ENCODE data around the gene RASAL2. TPM values are rescaled to one million over a fixed set of nuclear protein-coding genes. Genes with fewer than 3 reads are reported as not detected.

Gene RASAL2
- total RNA-seq = 10 to 100 TPM; 28.5 to 41.0 (median 40.5) TPM

DNA sequence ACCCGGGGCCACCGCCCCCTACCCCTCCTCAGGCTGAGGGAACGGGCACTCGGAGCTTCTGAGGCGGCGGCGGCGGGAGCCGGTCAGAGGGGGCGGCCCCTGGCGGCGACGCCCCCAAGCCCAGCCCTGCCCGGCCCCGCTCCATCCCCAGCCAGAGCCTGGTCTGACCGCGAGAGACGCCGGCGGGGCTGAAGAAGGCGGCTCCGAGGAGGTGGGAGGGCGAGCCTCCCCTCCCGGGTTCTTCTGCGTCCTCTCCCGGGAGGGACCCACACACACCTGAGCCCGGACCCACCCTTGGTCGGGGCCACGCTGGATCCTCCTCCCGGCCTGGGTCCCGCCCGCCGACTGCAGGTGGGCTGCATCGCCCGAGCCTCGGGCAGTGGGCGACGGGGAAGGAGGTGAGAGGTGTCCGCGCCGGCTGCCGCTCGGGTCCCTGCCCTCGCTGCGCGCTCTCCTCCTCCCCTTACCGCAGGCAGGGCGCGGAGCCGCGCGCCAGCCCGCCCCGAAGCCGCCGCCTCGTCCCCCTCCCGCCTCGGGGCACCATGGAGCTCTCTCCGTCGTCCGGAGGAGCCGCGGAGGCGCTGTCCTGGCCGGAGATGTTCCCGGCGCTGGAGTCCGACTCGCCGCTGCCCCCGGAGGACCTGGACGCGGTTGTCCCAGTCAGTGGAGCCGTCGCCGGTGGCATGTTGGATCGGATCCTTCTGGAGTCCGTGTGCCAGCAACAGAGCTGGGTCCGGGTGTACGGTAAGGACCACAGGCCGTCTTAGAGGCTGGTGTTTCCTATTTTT is at the start of gene RASAL2:
TSS of gene RASAL2 (plus strand) at position 154 of the 788 bp plus-strand sequence. CDS start at position 543, 389 bp downstream.
- no peaks in the 10 kb centered on the region for H3K9me3 ChIP-seq
- intact Hi-C loops (cut with DNase I; ENCODE audit: low total_unique reads) = no loop called here
- H3K27ac ChIP-seq = peak within 1 kb of the TSS; percentile 92 to 94
- no peaks in the 10 kb centered on the region for H3K36me3 ChIP-seq
- H3K4me3 ChIP-seq = peak within 1 kb of the TSS; percentile 91 to 98 (median 93)
- no peaks in the 10 kb centered on the region for H3K4me1 ChIP-seq
- no peak for TF ChIP-seq POLR2A (IDR thresholded peaks at IDR 0.05)
- peak in 2 of 3 donors; percentile 19 to 30 for TF ChIP-seq POLR2AphosphoS5 (IDR thresholded peaks at IDR 0.05)
- TF ChIP-seq, protein P1, sequence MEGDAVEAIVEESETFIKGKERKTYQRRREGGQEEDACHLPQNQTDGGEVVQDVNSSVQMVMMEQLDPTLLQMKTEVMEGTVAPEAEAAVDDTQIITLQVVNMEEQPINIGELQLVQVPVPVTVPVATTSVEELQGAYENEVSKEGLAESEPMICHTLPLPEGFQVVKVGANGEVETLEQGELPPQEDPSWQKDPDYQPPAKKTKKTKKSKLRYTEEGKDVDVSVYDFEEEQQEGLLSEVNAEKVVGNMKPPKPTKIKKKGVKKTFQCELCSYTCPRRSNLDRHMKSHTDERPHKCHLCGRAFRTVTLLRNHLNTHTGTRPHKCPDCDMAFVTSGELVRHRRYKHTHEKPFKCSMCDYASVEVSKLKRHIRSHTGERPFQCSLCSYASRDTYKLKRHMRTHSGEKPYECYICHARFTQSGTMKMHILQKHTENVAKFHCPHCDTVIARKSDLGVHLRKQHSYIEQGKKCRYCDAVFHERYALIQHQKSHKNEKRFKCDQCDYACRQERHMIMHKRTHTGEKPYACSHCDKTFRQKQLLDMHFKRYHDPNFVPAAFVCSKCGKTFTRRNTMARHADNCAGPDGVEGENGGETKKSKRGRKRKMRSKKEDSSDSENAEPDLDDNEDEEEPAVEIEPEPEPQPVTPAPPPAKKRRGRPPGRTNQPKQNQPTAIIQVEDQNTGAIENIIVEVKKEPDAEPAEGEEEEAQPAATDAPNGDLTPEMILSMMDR (IDR thresholded peaks at IDR 0.05) = peak in 2 of 3 donors; percentile 10 to 12
- DNase-seq (ENCODE audit: low spot score in 2 of 2) = peak; percentile 39 to 71
- no peaks in the 10 kb centered on the region for H3K27me3 ChIP-seq

DNA sequence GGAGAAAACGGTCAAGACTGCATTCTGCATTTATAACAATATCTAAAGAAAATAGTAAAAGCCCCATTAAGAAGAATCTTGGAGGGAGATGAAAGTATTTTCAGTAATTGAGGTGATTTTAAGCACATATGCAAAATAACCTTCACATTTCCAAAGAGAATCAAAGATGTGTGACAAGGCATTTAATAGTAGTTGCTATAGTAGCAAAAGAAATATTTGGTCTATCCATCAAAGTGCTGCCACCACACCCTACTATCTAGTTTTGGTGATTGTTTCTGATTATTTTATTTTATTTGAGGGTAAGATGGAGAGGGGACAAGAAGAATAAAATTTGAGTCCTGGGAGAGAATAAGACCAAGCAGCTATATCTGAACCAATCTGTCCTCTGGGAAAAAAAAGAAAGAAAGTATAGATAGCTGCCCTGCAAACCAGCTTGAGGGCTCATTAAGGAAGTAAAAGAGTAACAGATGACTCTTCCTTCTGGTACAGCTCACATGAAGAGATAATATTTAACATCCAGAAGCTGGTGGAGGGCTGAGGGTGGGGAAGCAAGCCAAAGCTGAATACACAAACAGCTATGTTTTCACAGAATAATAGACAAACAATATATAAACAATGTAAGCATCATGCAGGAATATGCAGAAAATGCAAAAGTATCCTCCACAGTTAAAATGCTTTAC is 47.2 kb upstream of the RASAL2 start:
- Histone ChIP-seq H3K9me3 (no peaks in the 10 kb centered on the region), H3K36me3 (no peaks in the 10 kb centered on the region), H3K27ac (no peak overlapping the region), H3K4me1 (no peaks in the 10 kb centered on the region), H3K27me3 (no peaks in the 10 kb centered on the region), H3K4me3 (no peak overlapping the region)
- intact Hi-C loops (cut with DNase I; ENCODE audit: low total_unique reads) = no loop called here
- no peak for DNase-seq (ENCODE audit: low spot score in 2 of 2)
- no peak for TF ChIP-seq POLR2A (IDR thresholded peaks at IDR 0.05)
- TF ChIP-seq, protein P1 (IDR thresholded peaks at IDR 0.05) = no peak
- no peak for TF ChIP-seq POLR2AphosphoS5 (IDR thresholded peaks at IDR 0.05)

DNA sequence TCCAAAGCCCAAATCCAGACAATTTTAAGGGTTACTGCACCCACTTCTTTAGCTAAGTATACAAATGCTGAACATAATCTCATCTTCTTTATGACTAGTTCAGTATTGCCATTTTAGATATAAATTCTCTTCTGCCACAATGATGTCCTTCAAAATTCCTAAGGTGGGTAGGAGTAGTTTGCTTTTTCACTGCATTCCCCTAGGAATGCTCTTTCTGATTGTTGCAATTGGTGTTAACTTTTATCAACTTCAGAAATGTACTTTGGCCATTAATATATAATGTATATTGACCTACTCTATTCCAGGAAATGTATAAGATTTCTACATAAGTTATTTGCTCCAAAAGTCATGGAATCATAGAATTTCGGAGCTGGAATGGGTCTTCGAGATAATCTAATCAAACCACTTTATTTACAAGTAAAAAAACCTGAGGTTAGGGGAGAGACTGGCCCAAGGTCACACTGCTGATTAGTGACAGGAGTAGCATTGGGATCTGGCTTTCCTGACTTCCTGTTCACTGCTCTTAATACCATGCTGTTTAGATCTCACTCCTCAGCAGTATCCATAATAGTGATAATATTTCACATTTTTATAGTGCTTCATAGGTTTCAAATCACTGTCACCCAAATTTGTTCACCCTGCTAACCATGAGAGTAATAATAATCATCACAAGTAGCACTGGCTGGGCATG is 46.4 kb upstream of the RASAL2 start:
- TF ChIP-seq, protein P1 (IDR thresholded peaks at IDR 0.05) = no peak
- TF ChIP-seq POLR2A (IDR thresholded peaks at IDR 0.05) = no peak
- no peak for TF ChIP-seq POLR2AphosphoS5 (IDR thresholded peaks at IDR 0.05)
- Histone ChIP-seq H3K9me3 (no peaks in the 10 kb centered on the region), H3K36me3 (no peaks in the 10 kb centered on the region), H3K4me1 (no peaks in the 10 kb centered on the region), H3K27me3 (no peaks in the 10 kb centered on the region), H3K27ac (no peak overlapping the region), H3K4me3 (no peak overlapping the region)
- DNase-seq (ENCODE audit: low spot score in 2 of 2) = no peak
- intact Hi-C loops (cut with DNase I; ENCODE audit: low total_unique reads) = no loop called here

DNA sequence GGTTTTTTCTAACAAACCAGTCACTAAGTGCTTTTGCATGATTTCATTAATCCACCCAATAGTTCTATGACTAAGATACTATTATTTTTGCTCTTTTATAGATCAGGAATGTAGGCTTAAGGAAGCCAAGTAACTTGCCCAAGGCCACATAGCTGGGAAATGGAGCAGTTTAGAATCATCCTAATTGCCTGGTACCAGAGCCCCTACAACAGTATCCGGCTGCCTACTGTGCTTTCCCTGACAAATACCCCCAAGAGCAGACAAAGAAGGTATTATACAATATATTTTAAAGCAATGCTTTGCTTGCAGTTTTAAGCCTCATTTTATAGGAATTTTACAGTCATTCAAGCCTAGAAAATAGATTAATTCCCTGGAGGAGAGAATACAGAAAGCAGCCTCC is 45.5 kb upstream of the RASAL2 start:
- intact Hi-C loops (cut with DNase I; ENCODE audit: low total_unique reads) = no loop called here

More for the DNA sequence above, 45.5 kb upstream of the RASAL2 start:
- no peaks in the 10 kb centered on the region for H3K9me3 ChIP-seq
- H3K4me3 ChIP-seq = no peak overlapping the region
- H3K27me3 ChIP-seq = no peaks in the 10 kb centered on the region
- TF ChIP-seq, protein P1 (IDR thresholded peaks at IDR 0.05) = no peak
- TF ChIP-seq POLR2A (IDR thresholded peaks at IDR 0.05) = no peak
- no peak for TF ChIP-seq POLR2AphosphoS5 (IDR thresholded peaks at IDR 0.05)
- no peak overlapping the region for H3K27ac ChIP-seq
- no peaks in the 10 kb centered on the region for H3K36me3 ChIP-seq
- DNase-seq (ENCODE audit: low spot score in 2 of 2) = no peak
- H3K4me1 ChIP-seq = no peaks in the 10 kb centered on the region
